Tibial nerve (tissue), 4 donors: ENCODE results near the gene KNL1. TPM values are rescaled to one million over a fixed set of nuclear protein-coding genes. Genes with fewer than 3 reads are reported as not detected.

Experiments used
- DNase-seq, 2 donors: peaks; one replicate each; pipeline ENCODE4 v3.0.0-alpha.2; 2019; ENCODE audit warnings: low spot score in 2 of 2
- H3K27ac ChIP-seq, 4 donors: fragments of 200-600 bp; sonication (generic) in 3 of 4; one replicate each; pipeline ENCODE4 v1.5.1; 2017 to 2019; ENCODE audit warnings: mild to moderate bottlenecking in 1 of 4
- H3K27me3 ChIP-seq, 2 donors: fragments of 200-600 bp; sonication (generic) in 1 of 2; one replicate each; pipeline versions ENCODE4 v1.5.1 to v1.6.0; 2017 to 2019
- H3K36me3 ChIP-seq, 3 donors: fragments of 200-600 bp; sonication (generic); one replicate each; pipeline ENCODE4 v1.5.1; 2018 to 2019
- H3K4me1 ChIP-seq, 4 donors: fragments of 200-600 bp; sonication (generic) in 3 of 4; one replicate each; pipeline ENCODE4 v1.5.1; 2017 to 2019
- H3K4me3 ChIP-seq, 4 donors: fragments of 200-600 bp; sonication (generic) in 3 of 4; one replicate each; pipeline ENCODE4 v1.5.1; 2017 to 2019; ENCODE audit warnings: mild to moderate bottlenecking in 1 of 4, moderate library complexity in 1 of 4
- H3K9me3 ChIP-seq, 4 donors: fragments of 200-600 bp; sonication (generic) in 3 of 4; one replicate each; pipeline ENCODE4 v1.5.1; 2017 to 2019
- CTCF ChIP-seq, 5 experiments: fragments of 200-600 bp in 3 of 5; fragments of 450-650 bp in 2 of 5; sonication (generic) in 3 of 5; IDR thresholded peaks; one replicate each; pipeline ENCODE4 v1.5.1; 2016 to 2019; ENCODE audit warnings: antibody characterized with exemption in 5 of 5, mild to moderate bottlenecking in 3 of 5, moderate library complexity in 2 of 5
- EP300 ChIP-seq, 2 donors: sonication (generic); formaldehyde crosslinking; IDR thresholded peaks; one replicate each; pipeline ENCODE4 v1.6.1; 2017; ENCODE audit warnings: antibody characterized with exemption in 2 of 2, mild to moderate bottlenecking in 1 of 2
- POLR2A ChIP-seq, 2 donors: fragments of 450-650 bp; IDR thresholded peaks; one replicate each; pipeline ENCODE4 v1.6.1; 2017; ENCODE audit warnings: antibody characterized with exemption in 2 of 2, mild to moderate bottlenecking in 2 of 2, moderate library complexity in 2 of 2
- WGBS, 2 donors: methylation state at CpG; one replicate each; pipeline ENCODE4 v1.1.5; 2018; 5-methylcytosine and 5-hydroxymethylcytosine counted together
- total RNA-seq, 4 donors: library from RNA; depleted of rRNA; stranded (reverse); fragments of >200 nt; gene quantifications; one replicate each; pipeline ENCODE4 v1.1.0, GENCODE V29; 2016

Gene KNL1
- total RNA-seq, 4 donors from 2014 or later, result under 0.01 to 1.3 (median 0.99) TPM

- no peaks in the 10 kb centered on the region for H3K27me3 ChIP-seq
- TF ChIP-seq POLR2A (IDR thresholded peaks at IDR 0.05) (no peak), CTCF (IDR thresholded peaks at IDR 0.05) (no peak), EP300 (IDR thresholded peaks at IDR 0.05) (no peak)
- H3K4me1 ChIP-seq, result peaks cover 0 to 18% (median 8%) of the 10 kb centered on the region in 4 donors
- no peaks in the 10 kb centered on the region for H3K9me3 ChIP-seq
- H3K27ac ChIP-seq, result no peak overlapping the region
- H3K4me3 ChIP-seq, result peak overlapping the region in 1 of 4 donors; percentile 78
- no peaks in the 10 kb centered on the region for H3K36me3 ChIP-seq
- WGBS, 2 donors, result 27 to 29% methylated on average over 5 of the region's 5 CpGs
- no peak for DNase-seq
Observed at GRCh38 chr15:40595219-40595618, 1.2 kb downstream of the KNL1 start.

- Histone ChIP-seq H3K4me1 (peaks cover 0 to 15% (median 8%) of the 10 kb centered on the region in 4 donors), H3K36me3 (no peaks in the 10 kb centered on the region), H3K27ac (no peak overlapping the region), H3K4me3 (no peak overlapping the region), H3K9me3 (no peaks in the 10 kb centered on the region), H3K27me3 (no peaks in the 10 kb centered on the region)
- TF ChIP-seq POLR2A (IDR thresholded peaks at IDR 0.05) (no peak), CTCF (IDR thresholded peaks at IDR 0.05) (no peak), EP300 (IDR thresholded peaks at IDR 0.05) (no peak)
- 57 to 63% methylated on average over 5 of the region's 5 CpGs for WGBS, 2 donors
- DNase-seq, result no peak
Observed at GRCh38 chr15:40595773-40596172, 1.7 kb downstream of the KNL1 start.

GRCh38 chr15:40597024-40597423 is 3.0 kb downstream of the KNL1 start:
- no peak for DNase-seq
- Histone ChIP-seq H3K4me1 (peaks cover 0 to 15% (median 8%) of the 10 kb centered on the region in 4 donors), H3K27me3 (no peaks in the 10 kb centered on the region), H3K36me3 (no peaks in the 10 kb centered on the region), H3K27ac (no peak overlapping the region), H3K9me3 (no peaks in the 10 kb centered on the region), H3K4me3 (no peak overlapping the region)
- no peak for TF ChIP-seq CTCF (IDR thresholded peaks at IDR 0.05)
- TF ChIP-seq POLR2A (IDR thresholded peaks at IDR 0.05), result no peak
- 96 to 97% methylated on average over 2 of the region's 2 CpGs for WGBS, 2 donors

- 55 to 77% methylated on average over 3 of the region's 3 CpGs for WGBS, 2 donors
- Histone ChIP-seq H3K36me3 (no peaks in the 10 kb centered on the region), H3K4me1 (peaks cover 0 to 15% (median 8%) of the 10 kb centered on the region in 4 donors), H3K27me3 (no peaks in the 10 kb centered on the region), H3K4me3 (no peak overlapping the region), H3K27ac (no peak overlapping the region), H3K9me3 (no peaks in the 10 kb centered on the region)
- TF ChIP-seq POLR2A (IDR thresholded peaks at IDR 0.05) (no peak), CTCF (IDR thresholded peaks at IDR 0.05) (no peak), EP300 (IDR thresholded peaks at IDR 0.05) (no peak)
- no peak for DNase-seq
Observed at GRCh38 chr15:40598126-40598525, 4.1 kb downstream of the KNL1 start.

GRCh38 chr15:40598672-40599071 is 4.6 kb downstream of the KNL1 start:
- H3K27me3 ChIP-seq, result no peaks in the 10 kb centered on the region
- H3K36me3 ChIP-seq, result no peaks in the 10 kb centered on the region
- H3K9me3 ChIP-seq, result no peaks in the 10 kb centered on the region
- no peak overlapping the region for H3K4me3 ChIP-seq
- no peak for DNase-seq
- H3K27ac ChIP-seq, result no peak overlapping the region
- TF ChIP-seq EP300 (IDR thresholded peaks at IDR 0.05) (no peak), POLR2A (IDR thresholded peaks at IDR 0.05) (no peak), CTCF (IDR thresholded peaks at IDR 0.05) (no peak)
- 84 to 91% methylated on average over 4 of the region's 4 CpGs for WGBS, 2 donors
- H3K4me1 ChIP-seq, result peaks cover 0 to 11% (median 8%) of the 10 kb centered on the region in 4 donors
